HEK293 (cell line): ENCODE results near the gene SRC.

ENCODE experiments used
- MYNN ChIP-seq: fragments of 450-650 bp; formaldehyde crosslinking; IDR thresholded peaks from 2 replicates; pipeline ENCODE4 v1.5.1; 2016; ENCODE audit warnings: missing biosample characterization, missing genetic modification characterization, borderline replicate concordance
- TF ChIP-seq, protein P1 (sequence below): fragments of 450-650 bp; formaldehyde crosslinking; IDR thresholded peaks from 2 replicates; pipeline ENCODE4 v1.5.1; 2016; ENCODE audit warnings: missing biosample characterization, missing genetic modification characterization

DNA sequence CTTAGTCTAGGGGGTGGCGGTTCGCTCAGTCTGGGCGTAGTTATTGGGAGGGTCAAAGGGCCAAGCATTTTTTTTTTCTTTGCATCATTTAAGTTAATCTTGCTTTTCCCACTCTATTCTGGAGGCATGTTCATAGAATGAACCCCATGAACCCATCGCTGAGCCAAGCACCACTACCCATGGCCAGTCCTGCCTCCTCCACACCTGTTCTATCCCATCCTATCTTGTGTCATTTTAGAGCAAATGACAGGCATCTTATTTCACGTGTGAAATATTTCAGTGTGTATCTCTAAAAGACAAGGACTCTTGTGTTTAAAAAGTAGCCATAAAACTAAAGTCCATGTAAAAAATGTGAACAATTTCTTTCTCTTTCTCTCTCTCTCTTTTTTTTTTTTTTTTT, 13.9 kb downstream of the SRC start:
- TF ChIP-seq, protein P1, sequence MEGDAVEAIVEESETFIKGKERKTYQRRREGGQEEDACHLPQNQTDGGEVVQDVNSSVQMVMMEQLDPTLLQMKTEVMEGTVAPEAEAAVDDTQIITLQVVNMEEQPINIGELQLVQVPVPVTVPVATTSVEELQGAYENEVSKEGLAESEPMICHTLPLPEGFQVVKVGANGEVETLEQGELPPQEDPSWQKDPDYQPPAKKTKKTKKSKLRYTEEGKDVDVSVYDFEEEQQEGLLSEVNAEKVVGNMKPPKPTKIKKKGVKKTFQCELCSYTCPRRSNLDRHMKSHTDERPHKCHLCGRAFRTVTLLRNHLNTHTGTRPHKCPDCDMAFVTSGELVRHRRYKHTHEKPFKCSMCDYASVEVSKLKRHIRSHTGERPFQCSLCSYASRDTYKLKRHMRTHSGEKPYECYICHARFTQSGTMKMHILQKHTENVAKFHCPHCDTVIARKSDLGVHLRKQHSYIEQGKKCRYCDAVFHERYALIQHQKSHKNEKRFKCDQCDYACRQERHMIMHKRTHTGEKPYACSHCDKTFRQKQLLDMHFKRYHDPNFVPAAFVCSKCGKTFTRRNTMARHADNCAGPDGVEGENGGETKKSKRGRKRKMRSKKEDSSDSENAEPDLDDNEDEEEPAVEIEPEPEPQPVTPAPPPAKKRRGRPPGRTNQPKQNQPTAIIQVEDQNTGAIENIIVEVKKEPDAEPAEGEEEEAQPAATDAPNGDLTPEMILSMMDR (tag by site-specific recombination): no peak
- TF ChIP-seq MYNN: no peak
